HepG2 (cell line): ENCODE data around the gene SYS1. TPM values are rescaled to one million over a fixed set of nuclear protein-coding genes. Genes with fewer than 3 reads are reported as not detected.

Source experiments
- ARHGAP35 ChIP-seq: sonication (generic); formaldehyde crosslinking; IDR thresholded peaks from 2 replicates; pipeline ENCODE4 v1.9.0; 2022; ENCODE audit warnings: mild to moderate bottlenecking, inconsistent platforms, moderate library complexity, missing genetic modification reagents, borderline replicate concordance
- CBX1 ChIP-seq: IDR thresholded peaks from one replicate; pipeline ENCODE4 v1.6.1; 2016; ENCODE audit warnings: antibody characterized with exemption, low read depth
- ERF ChIP-seq: IDR thresholded peaks from 2 replicates; pipeline ENCODE4 v1.6.1; 2018; ENCODE audit warnings: missing biosample characterization, missing genetic modification reagents
- NFYC ChIP-seq: IDR thresholded peaks from 2 replicates; pipeline ENCODE4 v1.6.1; 2016; ENCODE audit warnings: missing genetic modification reagents, missing compliant biosample characterization
- POLR2A ChIP-seq, 2 experiments: IDR thresholded peaks; 2 replicates each; pipeline ENCODE4 v1.6.1; 2011; ENCODE audit warnings: low read depth in 2 of 2, low read length in 2 of 2, mild to moderate bottlenecking in 1 of 2, moderate library complexity in 1 of 2; ENCODE audit not compliant: insufficient read depth in 1 of 2
- POLR2G ChIP-seq: fragments of 200-400 bp; formaldehyde crosslinking; IDR thresholded peaks from 2 replicates; pipeline ENCODE4 v1.6.1; 2018; ENCODE audit warnings: mild to moderate bottlenecking, low read depth, low read length, moderate library complexity
- PRPF4 ChIP-seq: fragments of 200-400 bp; formaldehyde crosslinking; IDR thresholded peaks from 2 replicates; pipeline ENCODE4 v1.6.1; 2016; ENCODE audit warnings: low read length, low read depth; ENCODE audit not compliant: poor library complexity, severe bottlenecking
- SALL2 ChIP-seq: sonication (generic); formaldehyde crosslinking; IDR thresholded peaks from 2 replicates; pipeline ENCODE4 v1.8.1; 2023; ENCODE audit warnings: mild to moderate bottlenecking, missing genetic modification reagents, inconsistent platforms
- ZNF101 ChIP-seq: sonication (generic); formaldehyde crosslinking; IDR thresholded peaks from 2 replicates; pipeline ENCODE4 v1.4.0; 2020; ENCODE audit warnings: mild to moderate bottlenecking, low read depth, missing genetic modification reagents, borderline replicate concordance
- ZNF12 ChIP-seq: sonication (generic); formaldehyde crosslinking; IDR thresholded peaks from 2 replicates; pipeline ENCODE4 v1.5.0; 2020; ENCODE audit warnings: missing genetic modification reagents
- ZNF34 ChIP-seq: sonication (generic); formaldehyde crosslinking; IDR thresholded peaks from 2 replicates; pipeline ENCODE4 v1.4.0; 2020; ENCODE audit warnings: mild to moderate bottlenecking, missing genetic modification reagents, borderline replicate concordance
- ZNF547 ChIP-seq: sonication (generic); formaldehyde crosslinking; IDR thresholded peaks from 2 replicates; pipeline ENCODE4 v1.5.1; 2020; ENCODE audit warnings: mild to moderate bottlenecking, missing genetic modification reagents
- polyA plus RNA-seq, 8 experiments: library from polyadenylated mRNA; depleted of rRNA in 3 of 8; stranded (reverse) in 7 of 8; unstranded in 1 of 8; fragments of >200 nt; fragmentation: Illumina TruSeq in 4 of 8; extraction: Trizol in 4 of 8; gene quantifications; 2 replicates each; pipeline versions ENCODE4 v1.2.1 to v1.2.3, GENCODE V29; 2011 to 2016; ENCODE audit warnings: low read depth in 4 of 8, missing spikeins in 1 of 8, mixed read lengths in 1 of 8; ENCODE audit not compliant: insufficient read depth in 1 of 8
- total RNA-seq, 5 experiments: library from RNA; depleted of rRNA; stranded (reverse); fragments of >200 nt; fragmentation: Illumina TruSeq; extraction: Trizol; gene quantifications; 2 replicates each; pipeline ENCODE4 v1.2.3, GENCODE V29; 2016; ENCODE audit warnings: low read depth in 1 of 5
- TF ChIP-seq, protein P1 (sequence below): sonication (generic); formaldehyde crosslinking; IDR thresholded peaks from 2 replicates; pipeline ENCODE4 v1.4.0; 2020; ENCODE audit warnings: missing genetic modification reagents
- TF ChIP-seq, protein P2 (sequence below): sonication (generic); formaldehyde crosslinking; conservative IDR thresholded peaks from 2 replicates; pipeline ENCODE4 v1.8.1; 2023; ENCODE audit warnings: missing genetic modification reagents
- TF ChIP-seq, protein P3 (sequence below), 2 experiments: sonication (generic) in 1 of 2; formaldehyde crosslinking in 1 of 2; IDR thresholded peaks; 2 replicates each; pipeline versions ENCODE4 v1.6.1 to v1.9.0; 2014 to 2022; ENCODE audit warnings: antibody characterized with exemption in 1 of 2, borderline replicate concordance in 1 of 2, inconsistent platforms in 1 of 2, low read depth in 1 of 2, missing genetic modification reagents in 1 of 2
- TF ChIP-seq, protein P4 (sequence below): sonication (generic); formaldehyde crosslinking; IDR thresholded peaks from 2 replicates; pipeline ENCODE4 v1.4.0; 2020; ENCODE audit warnings: missing genetic modification reagents
- TF ChIP-seq, protein P5 (sequence below): sonication (generic); formaldehyde crosslinking; IDR thresholded peaks from 2 replicates; pipeline ENCODE4 v1.5.1; 2020; ENCODE audit warnings: missing genetic modification reagents, mild to moderate bottlenecking, borderline replicate concordance

The SYS1 gene
- total and polyA plus RNA-seq, 2 of the 13 experiments (the other 11 are each of a cell fraction or from before 2014, with no cell fraction given): 38.3 to 65.6 TPM

DNA sequence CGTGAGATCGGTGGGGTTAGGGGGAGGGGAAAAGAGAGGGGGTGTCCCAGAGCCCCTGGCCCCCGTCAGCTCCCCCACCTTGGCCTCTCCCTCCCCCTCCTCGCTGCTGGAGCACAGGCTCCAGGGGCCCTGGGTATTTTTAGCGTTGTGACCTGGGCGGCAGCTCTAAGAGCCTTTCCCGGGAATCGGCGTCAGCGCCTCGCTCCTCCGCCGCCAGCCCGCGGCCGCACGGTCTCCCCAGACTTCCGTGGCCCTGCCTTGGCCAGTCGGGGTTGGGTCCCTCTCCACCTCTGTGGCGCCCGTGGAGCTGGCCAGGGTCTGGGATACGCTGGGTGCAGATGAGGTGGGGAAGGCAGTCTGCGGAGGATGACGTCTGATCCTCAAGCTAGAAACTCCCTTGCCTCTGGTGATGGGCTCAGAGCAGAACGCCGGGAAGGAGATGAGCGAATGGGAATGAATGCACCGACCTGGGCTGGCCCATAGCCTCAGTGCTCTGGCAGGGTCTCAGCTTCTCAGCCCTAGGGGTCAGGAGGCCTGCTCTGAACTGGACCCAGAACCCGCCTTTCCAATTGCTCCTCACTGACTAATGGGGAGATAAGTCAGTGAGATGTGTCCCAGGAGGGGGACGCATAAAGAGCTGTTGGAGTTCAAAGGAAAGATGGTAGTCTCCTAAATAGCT lies 44.2 kb downstream of the SYS1 start (continued):
- TF ChIP-seq ARHGAP35 (CRISPR knock-in tag) (0 out of 2 replicates have a peak, but pooled peaks have one; percentile 58), ZNF547 (CRISPR knock-in tag) (0 out of 2 replicates have a peak, but pooled peaks have one; percentile 44), ZNF12 (no peak), NFYC (no peak), POLR2A (IDR thresholded peaks at IDR 0.05; ENCODE audit: insufficient read depth in 1 of 2, low read depth in 2 of 2, low read length in 2 of 2) (no peak), CBX1 (no peak), ZNF101 (CRISPR knock-in tag) (no peak), PRPF4 (peak; percentile 14), ZNF34 (CRISPR knock-in tag) (no peak), SALL2 (CRISPR knock-in tag) (no peak), ERF (CRISPR knock-in tag) (no peak), POLR2G (no peak)
- TF ChIP-seq, protein P1, sequence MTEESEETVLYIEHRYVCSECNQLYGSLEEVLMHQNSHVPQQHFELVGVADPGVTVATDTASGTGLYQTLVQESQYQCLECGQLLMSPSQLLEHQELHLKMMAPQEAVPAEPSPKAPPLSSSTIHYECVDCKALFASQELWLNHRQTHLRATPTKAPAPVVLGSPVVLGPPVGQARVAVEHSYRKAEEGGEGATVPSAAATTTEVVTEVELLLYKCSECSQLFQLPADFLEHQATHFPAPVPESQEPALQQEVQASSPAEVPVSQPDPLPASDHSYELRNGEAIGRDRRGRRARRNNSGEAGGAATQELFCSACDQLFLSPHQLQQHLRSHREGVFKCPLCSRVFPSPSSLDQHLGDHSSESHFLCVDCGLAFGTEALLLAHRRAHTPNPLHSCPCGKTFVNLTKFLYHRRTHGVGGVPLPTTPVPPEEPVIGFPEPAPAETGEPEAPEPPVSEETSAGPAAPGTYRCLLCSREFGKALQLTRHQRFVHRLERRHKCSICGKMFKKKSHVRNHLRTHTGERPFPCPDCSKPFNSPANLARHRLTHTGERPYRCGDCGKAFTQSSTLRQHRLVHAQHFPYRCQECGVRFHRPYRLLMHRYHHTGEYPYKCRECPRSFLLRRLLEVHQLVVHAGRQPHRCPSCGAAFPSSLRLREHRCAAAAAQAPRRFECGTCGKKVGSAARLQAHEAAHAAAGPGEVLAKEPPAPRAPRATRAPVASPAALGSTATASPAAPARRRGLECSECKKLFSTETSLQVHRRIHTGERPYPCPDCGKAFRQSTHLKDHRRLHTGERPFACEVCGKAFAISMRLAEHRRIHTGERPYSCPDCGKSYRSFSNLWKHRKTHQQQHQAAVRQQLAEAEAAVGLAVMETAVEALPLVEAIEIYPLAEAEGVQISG (CRISPR knock-in tag): no peak
- TF ChIP-seq, protein P2, sequence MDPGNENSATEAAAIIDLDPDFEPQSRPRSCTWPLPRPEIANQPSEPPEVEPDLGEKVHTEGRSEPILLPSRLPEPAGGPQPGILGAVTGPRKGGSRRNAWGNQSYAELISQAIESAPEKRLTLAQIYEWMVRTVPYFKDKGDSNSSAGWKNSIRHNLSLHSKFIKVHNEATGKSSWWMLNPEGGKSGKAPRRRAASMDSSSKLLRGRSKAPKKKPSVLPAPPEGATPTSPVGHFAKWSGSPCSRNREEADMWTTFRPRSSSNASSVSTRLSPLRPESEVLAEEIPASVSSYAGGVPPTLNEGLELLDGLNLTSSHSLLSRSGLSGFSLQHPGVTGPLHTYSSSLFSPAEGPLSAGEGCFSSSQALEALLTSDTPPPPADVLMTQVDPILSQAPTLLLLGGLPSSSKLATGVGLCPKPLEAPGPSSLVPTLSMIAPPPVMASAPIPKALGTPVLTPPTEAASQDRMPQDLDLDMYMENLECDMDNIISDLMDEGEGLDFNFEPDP (CRISPR knock-in tag): no peak
- TF ChIP-seq, protein P3, sequence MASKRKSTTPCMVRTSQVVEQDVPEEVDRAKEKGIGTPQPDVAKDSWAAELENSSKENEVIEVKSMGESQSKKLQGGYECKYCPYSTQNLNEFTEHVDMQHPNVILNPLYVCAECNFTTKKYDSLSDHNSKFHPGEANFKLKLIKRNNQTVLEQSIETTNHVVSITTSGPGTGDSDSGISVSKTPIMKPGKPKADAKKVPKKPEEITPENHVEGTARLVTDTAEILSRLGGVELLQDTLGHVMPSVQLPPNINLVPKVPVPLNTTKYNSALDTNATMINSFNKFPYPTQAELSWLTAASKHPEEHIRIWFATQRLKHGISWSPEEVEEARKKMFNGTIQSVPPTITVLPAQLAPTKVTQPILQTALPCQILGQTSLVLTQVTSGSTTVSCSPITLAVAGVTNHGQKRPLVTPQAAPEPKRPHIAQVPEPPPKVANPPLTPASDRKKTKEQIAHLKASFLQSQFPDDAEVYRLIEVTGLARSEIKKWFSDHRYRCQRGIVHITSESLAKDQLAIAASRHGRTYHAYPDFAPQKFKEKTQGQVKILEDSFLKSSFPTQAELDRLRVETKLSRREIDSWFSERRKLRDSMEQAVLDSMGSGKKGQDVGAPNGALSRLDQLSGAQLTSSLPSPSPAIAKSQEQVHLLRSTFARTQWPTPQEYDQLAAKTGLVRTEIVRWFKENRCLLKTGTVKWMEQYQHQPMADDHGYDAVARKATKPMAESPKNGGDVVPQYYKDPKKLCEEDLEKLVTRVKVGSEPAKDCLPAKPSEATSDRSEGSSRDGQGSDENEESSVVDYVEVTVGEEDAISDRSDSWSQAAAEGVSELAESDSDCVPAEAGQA (IDR thresholded peaks at IDR 0.05; ENCODE audit: low read depth): no peak
- TF ChIP-seq, protein P3 (CRISPR knock-in tag; IDR thresholded peaks at IDR 0.05; ENCODE audit: borderline replicate concordance): no peak
- TF ChIP-seq, protein P4, sequence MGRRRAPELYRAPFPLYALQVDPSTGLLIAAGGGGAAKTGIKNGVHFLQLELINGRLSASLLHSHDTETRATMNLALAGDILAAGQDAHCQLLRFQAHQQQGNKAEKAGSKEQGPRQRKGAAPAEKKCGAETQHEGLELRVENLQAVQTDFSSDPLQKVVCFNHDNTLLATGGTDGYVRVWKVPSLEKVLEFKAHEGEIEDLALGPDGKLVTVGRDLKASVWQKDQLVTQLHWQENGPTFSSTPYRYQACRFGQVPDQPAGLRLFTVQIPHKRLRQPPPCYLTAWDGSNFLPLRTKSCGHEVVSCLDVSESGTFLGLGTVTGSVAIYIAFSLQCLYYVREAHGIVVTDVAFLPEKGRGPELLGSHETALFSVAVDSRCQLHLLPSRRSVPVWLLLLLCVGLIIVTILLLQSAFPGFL (CRISPR knock-in tag): no peak
- TF ChIP-seq, protein P5, sequence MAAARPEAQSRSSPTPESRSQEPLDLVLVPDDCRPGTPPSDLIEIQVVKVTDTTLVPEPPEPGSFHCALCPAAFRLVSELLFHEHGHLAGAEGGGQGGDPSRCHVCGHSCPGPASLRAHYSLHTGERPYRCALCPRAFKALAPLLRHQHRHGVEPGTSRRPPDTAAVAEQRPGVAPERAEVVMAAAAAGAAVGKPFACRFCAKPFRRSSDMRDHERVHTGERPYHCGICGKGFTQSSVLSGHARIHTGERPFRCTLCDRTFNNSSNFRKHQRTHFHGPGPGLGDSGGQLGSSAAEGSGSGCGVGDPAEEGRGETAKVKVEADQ: 0 out of 2 replicates have a peak, but pooled peaks have one; percentile 27
